D721Med (cell line): ENCODE results near the gene SCNN1A.

Experiments used
- DNase-seq: peaks from one replicate; pipeline ENCODE4 v3.0.0; 2011; ENCODE audit warnings: low spot score; ENCODE audit not compliant: insufficient read length
- FAIRE-seq: peaks from 2 replicates; lab custom pipeline; 2011; peaks lifted over from hg19 to GRCh38; lab: Jason Lieb, UNC
- CTCF ChIP-seq: IDR thresholded peaks from 2 replicates; pipeline ENCODE4 v1.5.1; 2012; ENCODE audit warnings: mild to moderate bottlenecking, control low read depth; ENCODE audit not compliant: insufficient read depth; ENCODE audit errors: missing control alignments

The SCNN1A gene

GRCh38 chr12:6334940-6335450 is 40.4 kb downstream of the SCNN1A start:
- TF ChIP-seq CTCF = no peak
- no peak for DNase-seq
- no peak for FAIRE-seq

- no peak for TF ChIP-seq CTCF
- DNase-seq (no peak), FAIRE-seq (no peak)
These were observed 41.0 kb downstream of the SCNN1A start for GRCh38 chr12:6334359-6334758.

- TF ChIP-seq CTCF = no peak
- DNase-seq (no peak), FAIRE-seq (no peak)
These were observed 41.8 kb downstream of the SCNN1A start for GRCh38 chr12:6333566-6333965.

GRCh38 chr12:6333029-6333428 is 42.3 kb downstream of the SCNN1A start:
- FAIRE-seq (no peak), DNase-seq (no peak)
- no peak for TF ChIP-seq CTCF

- TF ChIP-seq CTCF = no peak
- DNase-seq (no peak), FAIRE-seq (no peak)
These were observed 42.9 kb downstream of the SCNN1A start for GRCh38 chr12:6332459-6332858.

GRCh38 chr12:6330999-6331714 is 44.2 kb downstream of the SCNN1A start:
- FAIRE-seq = no peak
- TF ChIP-seq CTCF = no peak
- DNase-seq = no peak

GRCh38 chr12:6330192-6330591 is 45.2 kb downstream of the SCNN1A start:
- DNase-seq (no peak), FAIRE-seq (no peak)
- no peak for TF ChIP-seq CTCF
